PFSK-1 (cell line): ENCODE measurements around the gene ABLIM2.

Experiments
- FOXP2 ChIP-seq: optimal IDR thresholded peaks from 2 replicates; pipeline ENCODE3; 2011; ENCODE audit warnings: borderline replicate concordance, control low read depth, inconsistent platforms; ENCODE audit not compliant: insufficient read depth; ENCODE audit errors: extremely low read length, extremely low read depth
- POLR2AphosphoS5 ChIP-seq: IDR thresholded peaks from 2 replicates; pipeline ENCODE4 v1.6.1; 2012; ENCODE audit warnings: low read depth, mild to moderate bottlenecking, control low read depth, low read length, moderate library complexity
- SIN3A ChIP-seq: IDR thresholded peaks from 2 replicates; pipeline ENCODE4 v1.6.1; 2012; ENCODE audit warnings: mild to moderate bottlenecking, low read length, moderate library complexity, borderline replicate concordance; ENCODE audit not compliant: insufficient read depth
- TAF1 ChIP-seq: IDR thresholded peaks from 2 replicates; pipeline ENCODE4 v1.6.1; 2012; ENCODE audit warnings: low read length, control low read depth, borderline replicate concordance; ENCODE audit not compliant: insufficient read depth
- TF ChIP-seq, protein P1 (sequence below), 2 experiments: IDR thresholded peaks; 2 replicates each; pipeline versions ENCODE4 v1.6.1 to v1.8.0; 2011 to 2012; ENCODE audit warnings: low read depth in 2 of 2, low read length in 2 of 2, control low read depth in 1 of 2, inconsistent platforms in 1 of 2, mild to moderate bottlenecking in 1 of 2, moderate library complexity in 1 of 2; ENCODE audit not compliant: insufficient read depth in 1 of 2

DNA sequence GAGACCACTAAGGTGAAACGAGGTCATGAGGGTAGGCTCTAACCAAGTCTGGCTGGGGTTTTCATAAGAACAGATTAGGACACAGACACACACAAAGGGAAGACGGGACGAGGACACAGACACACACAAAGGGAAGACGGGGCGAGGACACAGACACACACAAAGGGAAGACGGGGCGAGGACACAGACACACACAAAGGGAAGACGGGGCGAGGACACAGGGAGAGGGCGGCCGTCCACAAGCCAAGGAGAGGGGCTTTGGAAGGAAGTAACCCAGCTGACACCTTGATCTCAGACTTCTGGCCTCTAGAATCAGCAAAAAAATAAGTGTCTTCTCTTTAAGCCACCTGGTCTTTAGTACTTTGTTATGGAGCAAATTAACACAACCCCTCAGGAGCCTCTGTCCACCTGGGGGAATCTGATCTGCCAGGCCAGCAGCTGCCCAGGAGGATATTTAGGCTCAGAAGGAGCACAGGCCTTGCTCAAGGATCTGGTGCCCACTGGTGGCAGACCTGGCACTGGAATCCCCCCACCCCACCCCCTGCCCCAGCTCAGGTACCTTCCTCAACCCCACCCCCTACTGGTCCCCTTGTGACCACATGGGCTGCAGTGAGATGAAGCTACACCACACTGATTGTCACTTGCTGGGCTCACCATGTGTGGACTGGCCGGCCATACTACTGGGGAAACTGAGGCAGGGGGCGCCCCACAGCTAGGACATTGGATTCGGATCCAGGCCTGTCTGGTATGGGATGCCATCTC, 2.8 kb downstream of the ABLIM2 start:
- TF ChIP-seq, protein P1, sequence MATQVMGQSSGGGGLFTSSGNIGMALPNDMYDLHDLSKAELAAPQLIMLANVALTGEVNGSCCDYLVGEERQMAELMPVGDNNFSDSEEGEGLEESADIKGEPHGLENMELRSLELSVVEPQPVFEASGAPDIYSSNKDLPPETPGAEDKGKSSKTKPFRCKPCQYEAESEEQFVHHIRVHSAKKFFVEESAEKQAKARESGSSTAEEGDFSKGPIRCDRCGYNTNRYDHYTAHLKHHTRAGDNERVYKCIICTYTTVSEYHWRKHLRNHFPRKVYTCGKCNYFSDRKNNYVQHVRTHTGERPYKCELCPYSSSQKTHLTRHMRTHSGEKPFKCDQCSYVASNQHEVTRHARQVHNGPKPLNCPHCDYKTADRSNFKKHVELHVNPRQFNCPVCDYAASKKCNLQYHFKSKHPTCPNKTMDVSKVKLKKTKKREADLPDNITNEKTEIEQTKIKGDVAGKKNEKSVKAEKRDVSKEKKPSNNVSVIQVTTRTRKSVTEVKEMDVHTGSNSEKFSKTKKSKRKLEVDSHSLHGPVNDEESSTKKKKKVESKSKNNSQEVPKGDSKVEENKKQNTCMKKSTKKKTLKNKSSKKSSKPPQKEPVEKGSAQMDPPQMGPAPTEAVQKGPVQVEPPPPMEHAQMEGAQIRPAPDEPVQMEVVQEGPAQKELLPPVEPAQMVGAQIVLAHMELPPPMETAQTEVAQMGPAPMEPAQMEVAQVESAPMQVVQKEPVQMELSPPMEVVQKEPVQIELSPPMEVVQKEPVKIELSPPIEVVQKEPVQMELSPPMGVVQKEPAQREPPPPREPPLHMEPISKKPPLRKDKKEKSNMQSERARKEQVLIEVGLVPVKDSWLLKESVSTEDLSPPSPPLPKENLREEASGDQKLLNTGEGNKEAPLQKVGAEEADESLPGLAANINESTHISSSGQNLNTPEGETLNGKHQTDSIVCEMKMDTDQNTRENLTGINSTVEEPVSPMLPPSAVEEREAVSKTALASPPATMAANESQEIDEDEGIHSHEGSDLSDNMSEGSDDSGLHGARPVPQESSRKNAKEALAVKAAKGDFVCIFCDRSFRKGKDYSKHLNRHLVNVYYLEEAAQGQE (IDR thresholded peaks at IDR 0.05; ENCODE audit: insufficient read depth in 1 of 2, low read depth in 2 of 2, low read length in 2 of 2): no peak
- TF ChIP-seq SIN3A (no peak), POLR2AphosphoS5 (no peak), TAF1 (no peak), FOXP2 (no peak)
